Measurements from ENCODE around the gene A2M. TPM values are rescaled to one million over a fixed set of nuclear protein-coding genes. Genes with fewer than 3 reads are reported as not detected.

A2M gene
- total RNA-seq, 1 experiment from 2014 or later = 1.2 TPM

GRCh38 chr12:9127484-9127883 lies 11.8 kb upstream of the A2M start:
- Histone ChIP-seq H4K91ac (ENCODE audit: insufficient read length, low read depth, low read length) (no peak overlapping the region), H4K8ac (replicated peaks; ENCODE audit: insufficient read length, low read depth, low read length) (no peak overlapping the region), H3K79me2 (ENCODE audit: insufficient read depth, low read length) (no peaks in the 10 kb centered on the region), H3K79me1 (ENCODE audit: insufficient read depth, low read depth, low read length, poor library complexity, severe bottlenecking) (no peaks in the 10 kb centered on the region), H3K9ac (ENCODE audit: extremely low read depth, insufficient read length, low read length) (no peak overlapping the region), H3K4me2 (ENCODE audit: insufficient read depth, insufficient read length, low read length) (no peak overlapping the region), H3K23me2 (ENCODE audit: insufficient read length, low read depth, low read length, poor library complexity, severe bottlenecking) (no peaks in the 10 kb centered on the region), H3K4ac (ENCODE audit: low read depth, low read length) (no peak overlapping the region), H3K9me3 (ENCODE audit: control insufficient read depth, low read depth, low read length) (no peaks in the 10 kb centered on the region), H2BK20ac (ENCODE audit: low read depth, low read length, poor library complexity, severe bottlenecking) (no peak overlapping the region), H2BK12ac (ENCODE audit: insufficient read length, low read depth, low read length) (no peak overlapping the region), H2BK120ac (ENCODE audit: low read depth, low read length, poor library complexity, severe bottlenecking) (no peak overlapping the region), H3K18ac (ENCODE audit: insufficient read length, low read depth, low read length) (no peak overlapping the region), H2AK5ac (ENCODE audit: insufficient read length, low read length) (no peak overlapping the region), H2AFZ (ENCODE audit: low read length) (no peak overlapping the region), H2BK15ac (ENCODE audit: low read depth, low read length) (no peak overlapping the region), H3K27me3 (ENCODE audit: insufficient read depth, low read length) (no peaks in the 10 kb centered on the region), H2BK5ac (ENCODE audit: insufficient read length, low read length) (no peak overlapping the region), H3K27ac (ENCODE audit: insufficient read length, low read depth, low read length) (no peak overlapping the region), H3K56ac (ENCODE audit: insufficient read length, low read depth, low read length) (no peak overlapping the region), H4K20me1 (ENCODE audit: control insufficient read depth, insufficient read depth, insufficient read length) (no peaks in the 10 kb centered on the region), H4K5ac (ENCODE audit: insufficient read length, low read depth, low read length) (no peak overlapping the region), H3K23ac (ENCODE audit: insufficient read length, low read depth, low read length) (no peak overlapping the region), H3T11ph (ENCODE audit: low read length) (no peak overlapping the region), H3K14ac (ENCODE audit: insufficient read depth, low read length) (no peak overlapping the region), H3K4me1 (ENCODE audit: insufficient read depth, low read length) (no peaks in the 10 kb centered on the region)
- TF ChIP-seq CTCF (conservative IDR thresholded peaks at IDR 0.05) = no peak
- no peaks in the 10 kb centered on the region for H3K4me1 Mint-ChIP-seq
- no peak overlapping the region for H3K4me3 Mint-ChIP-seq
- no peaks in the 10 kb centered on the region for H3K27me3 Mint-ChIP-seq (ENCODE audit: low read depth)
- H3K27ac Mint-ChIP-seq = no peak overlapping the region; a peak in 1 of 7 replicates
- WGBS (ENCODE audit: extremely low coverage, insufficient read length, low lambda C conversion rate) = no CpG with 5 or more reads among the region's 21 CpGs
- peaks cover 2% of the 10 kb centered on the region in 2 experiments; a peak in 2 of 5 replicates for H3K9me3 Mint-ChIP-seq
- H3K36me3 Mint-ChIP-seq (ENCODE audit: insufficient read depth in 1 of 3, low read depth in 3 of 3) = peaks cover 0 to 9% (median 0%) of the 10 kb centered on the region in 3 experiments; a peak in 2 of 7 replicates
- DNase-seq = no peak

Measured in H9 (cell line).